Measurements from ENCODE around the gene LRIT2.

GRCh38 chr10:84193846-84194423 lies 31.4 kb downstream of the LRIT2 start:
- TF ChIP-seq CTCF (conservative IDR thresholded peaks at IDR 0.05; ENCODE audit: low read length) = no peak
- no peak for TF ChIP-seq EZH2phosphoT487 (IDR thresholded peaks at IDR 0.05; ENCODE audit: borderline replicate concordance)

All from Loucy (cell line).